ENCODE data around the gene PDZD4.

The PDZD4 gene

GRCh38 chrX:153773741-153774575 is 56.4 kb downstream of the PDZD4 start:
- H3K4me3 ChIP-seq (ENCODE audit: control insufficient read depth, low read depth, low read length): no peak overlapping the region
- DNase-seq (ENCODE audit: low read depth): no peak
- TF ChIP-seq, protein P1, sequence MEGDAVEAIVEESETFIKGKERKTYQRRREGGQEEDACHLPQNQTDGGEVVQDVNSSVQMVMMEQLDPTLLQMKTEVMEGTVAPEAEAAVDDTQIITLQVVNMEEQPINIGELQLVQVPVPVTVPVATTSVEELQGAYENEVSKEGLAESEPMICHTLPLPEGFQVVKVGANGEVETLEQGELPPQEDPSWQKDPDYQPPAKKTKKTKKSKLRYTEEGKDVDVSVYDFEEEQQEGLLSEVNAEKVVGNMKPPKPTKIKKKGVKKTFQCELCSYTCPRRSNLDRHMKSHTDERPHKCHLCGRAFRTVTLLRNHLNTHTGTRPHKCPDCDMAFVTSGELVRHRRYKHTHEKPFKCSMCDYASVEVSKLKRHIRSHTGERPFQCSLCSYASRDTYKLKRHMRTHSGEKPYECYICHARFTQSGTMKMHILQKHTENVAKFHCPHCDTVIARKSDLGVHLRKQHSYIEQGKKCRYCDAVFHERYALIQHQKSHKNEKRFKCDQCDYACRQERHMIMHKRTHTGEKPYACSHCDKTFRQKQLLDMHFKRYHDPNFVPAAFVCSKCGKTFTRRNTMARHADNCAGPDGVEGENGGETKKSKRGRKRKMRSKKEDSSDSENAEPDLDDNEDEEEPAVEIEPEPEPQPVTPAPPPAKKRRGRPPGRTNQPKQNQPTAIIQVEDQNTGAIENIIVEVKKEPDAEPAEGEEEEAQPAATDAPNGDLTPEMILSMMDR (IDR thresholded peaks at IDR 0.05; ENCODE audit: control insufficient read depth, insufficient read depth, low read depth, low read length, missing control alignments): no peak

GRCh38 chrX:153773218-153773611 is 57.1 kb downstream of the PDZD4 start:
- DNase-seq (ENCODE audit: low read depth): no peak
- no peak overlapping the region for H3K4me3 ChIP-seq (ENCODE audit: control insufficient read depth, low read depth, low read length)
- TF ChIP-seq, protein P1 (IDR thresholded peaks at IDR 0.05; ENCODE audit: control insufficient read depth, insufficient read depth, low read depth, low read length, missing control alignments): no peak

DNA sequence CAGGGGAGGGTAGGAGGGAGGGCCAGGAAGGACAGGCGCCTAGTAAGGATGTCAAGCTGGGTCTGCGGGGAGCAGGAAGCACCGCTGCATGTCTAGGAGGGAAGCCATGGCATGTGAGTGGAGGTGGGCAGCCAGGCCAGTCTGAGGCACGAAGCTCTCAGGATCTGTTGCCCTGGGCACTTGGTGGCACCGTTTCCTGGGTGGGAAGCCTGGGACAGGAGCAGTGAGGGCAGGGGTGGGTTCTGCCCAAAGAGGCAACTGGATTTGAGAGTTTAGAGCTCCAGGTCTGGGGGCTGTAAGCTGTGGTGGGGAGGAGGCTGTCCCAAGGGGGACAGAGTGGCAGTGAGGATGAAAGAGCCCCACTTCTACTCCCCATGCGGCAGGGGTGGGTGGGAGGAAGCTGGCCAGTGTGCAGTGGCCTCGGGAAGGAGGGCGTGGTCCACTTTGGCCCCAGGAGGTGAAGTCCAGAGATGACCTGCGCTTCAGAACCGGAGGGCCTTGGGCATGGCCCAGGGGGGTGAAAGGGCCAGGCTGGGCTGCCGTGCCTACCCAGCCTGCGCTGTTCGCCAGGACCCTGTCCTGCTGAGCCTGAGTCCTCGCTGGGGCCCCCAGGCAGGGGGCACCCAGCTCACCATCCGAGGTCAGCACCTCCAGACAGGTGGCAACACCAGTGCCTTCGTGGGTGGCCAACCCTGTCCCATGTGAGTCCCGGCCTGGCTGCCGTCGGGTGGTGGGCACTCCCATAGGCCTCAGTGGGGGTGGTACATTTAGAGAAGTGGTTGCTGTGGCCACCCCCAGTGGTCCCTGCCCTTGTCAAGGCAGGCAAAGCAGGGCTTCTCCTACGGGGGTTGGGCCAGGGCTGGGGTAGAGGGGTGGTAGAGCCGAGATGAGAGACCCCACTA is 57.8 kb downstream of the PDZD4 start:
- TF ChIP-seq, protein P1 (IDR thresholded peaks at IDR 0.05; ENCODE audit: control insufficient read depth, insufficient read depth, low read depth, low read length, missing control alignments): no peak
- H3K4me3 ChIP-seq (ENCODE audit: control insufficient read depth, low read depth, low read length): no peak overlapping the region
- no peak for DNase-seq (ENCODE audit: low read depth)

DNA sequence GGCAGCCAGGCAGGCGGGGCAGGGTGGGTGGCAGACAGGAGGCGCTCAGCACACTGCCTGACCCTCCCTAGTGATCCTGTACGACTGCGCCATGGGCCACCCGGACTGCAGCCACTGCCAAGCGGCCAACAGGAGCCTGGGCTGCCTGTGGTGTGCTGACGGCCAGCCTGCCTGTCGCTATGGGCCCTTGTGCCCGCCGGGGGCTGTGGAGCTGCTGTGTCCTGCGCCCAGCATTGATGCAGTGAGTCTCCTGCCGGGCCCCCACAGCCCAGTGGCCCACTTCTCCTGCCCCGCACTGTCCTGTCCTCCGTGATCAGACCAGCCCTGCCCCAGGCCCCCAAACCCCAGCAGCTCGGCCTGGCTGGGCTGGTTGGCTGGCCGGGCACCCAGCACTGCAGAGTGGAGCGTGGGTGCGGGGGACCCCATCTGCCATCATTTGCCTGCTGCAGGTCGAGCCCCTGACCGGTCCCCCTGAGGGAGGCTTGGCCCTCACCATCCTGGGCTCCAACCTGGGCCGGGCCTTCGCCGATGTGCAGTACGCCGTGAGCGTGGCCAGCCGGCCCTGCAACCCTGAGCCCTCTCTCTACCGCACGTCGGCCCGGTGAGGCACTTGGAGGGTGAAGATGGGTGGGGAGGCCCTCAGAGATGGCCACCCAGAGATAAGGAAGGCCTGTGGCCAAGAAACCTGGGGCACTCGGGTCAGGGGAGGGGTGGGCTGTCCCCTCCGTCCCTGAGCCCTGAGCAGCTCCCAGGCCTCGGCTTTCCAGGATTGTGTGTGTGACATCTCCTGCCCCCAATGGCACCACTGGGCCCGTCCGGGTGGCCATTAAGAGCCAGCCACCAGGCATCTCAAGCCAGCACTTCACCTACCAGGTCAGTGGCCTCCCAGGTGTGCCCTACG is 58.7 kb downstream of the PDZD4 start:
- TF ChIP-seq, protein P1 (IDR thresholded peaks at IDR 0.05; ENCODE audit: control insufficient read depth, insufficient read depth, low read depth, low read length, missing control alignments): no peak
- H3K4me3 ChIP-seq (ENCODE audit: control insufficient read depth, low read depth, low read length): no peak overlapping the region
- DNase-seq (ENCODE audit: low read depth): no peak

- TF ChIP-seq, protein P1 (IDR thresholded peaks at IDR 0.05; ENCODE audit: control insufficient read depth, insufficient read depth, low read depth, low read length, missing control alignments): no peak
- H3K4me3 ChIP-seq (ENCODE audit: control insufficient read depth, low read depth, low read length): no peak overlapping the region
- no peak for DNase-seq (ENCODE audit: low read depth)
Measured at GRCh38 chrX:153770601-153771414, 59.5 kb downstream of the PDZD4 start.

Data from AG09309 (cell line).